GM21360 (cell line): ENCODE data around the gene PARD3.
"Not testable (repeated sequence)": the region's sequence is repeated elsewhere in the genome, so short reads cannot be mapped to it uniquely, and the experiment has no call there.

Source experiments
- ATAC-seq: cut with Tn5 transposase; IDR thresholded peaks from one replicate; pipeline ENCODE4 v1.9.1; 2021; ENCODE audit warnings: mild to moderate bottlenecking, moderate library complexity; ENCODE audit not compliant: unreplicated experiment

PARD3 gene

DNA sequence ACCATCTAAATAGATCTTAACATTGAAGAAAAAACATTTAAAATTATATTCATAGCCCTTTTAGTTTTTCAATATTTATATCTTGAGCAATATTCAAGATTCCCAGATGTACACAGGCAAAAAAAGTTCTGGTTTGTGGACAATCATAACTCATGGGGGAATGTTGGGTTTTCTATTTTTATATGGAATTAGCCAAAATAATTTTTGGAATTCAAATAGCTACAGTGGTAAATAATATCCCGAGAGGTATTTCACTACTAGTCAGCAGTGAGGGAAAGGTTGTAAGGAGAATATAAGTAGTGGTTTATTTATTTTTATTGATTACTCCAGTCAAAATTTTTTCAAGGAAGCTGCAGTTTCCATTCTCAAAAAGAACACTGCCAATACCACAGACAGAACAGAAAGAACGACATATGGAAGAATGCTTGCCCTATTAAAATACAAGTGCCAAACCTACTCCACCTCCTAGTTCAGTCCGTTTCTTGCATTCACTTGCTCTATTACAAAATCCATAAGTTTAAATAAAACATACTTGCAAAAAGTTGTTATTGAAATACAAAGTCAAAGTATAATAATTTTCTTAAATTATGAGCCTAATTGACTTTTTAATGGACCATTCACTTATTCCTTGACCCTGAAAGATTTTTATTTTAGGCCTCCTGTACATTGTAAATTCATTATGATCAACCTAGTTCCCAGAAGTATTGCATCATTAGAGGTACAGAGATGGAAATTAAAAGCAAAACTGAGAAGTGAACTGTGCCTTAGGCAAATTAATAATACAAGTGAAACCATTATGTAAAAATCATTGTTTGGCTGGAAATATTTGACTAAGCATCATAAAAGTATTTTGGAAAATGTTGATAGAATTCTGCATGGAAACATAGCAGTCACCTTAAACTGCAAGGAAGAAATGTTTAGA, 533.2 kb downstream of the PARD3 start:
- no peak for ATAC-seq

DNA sequence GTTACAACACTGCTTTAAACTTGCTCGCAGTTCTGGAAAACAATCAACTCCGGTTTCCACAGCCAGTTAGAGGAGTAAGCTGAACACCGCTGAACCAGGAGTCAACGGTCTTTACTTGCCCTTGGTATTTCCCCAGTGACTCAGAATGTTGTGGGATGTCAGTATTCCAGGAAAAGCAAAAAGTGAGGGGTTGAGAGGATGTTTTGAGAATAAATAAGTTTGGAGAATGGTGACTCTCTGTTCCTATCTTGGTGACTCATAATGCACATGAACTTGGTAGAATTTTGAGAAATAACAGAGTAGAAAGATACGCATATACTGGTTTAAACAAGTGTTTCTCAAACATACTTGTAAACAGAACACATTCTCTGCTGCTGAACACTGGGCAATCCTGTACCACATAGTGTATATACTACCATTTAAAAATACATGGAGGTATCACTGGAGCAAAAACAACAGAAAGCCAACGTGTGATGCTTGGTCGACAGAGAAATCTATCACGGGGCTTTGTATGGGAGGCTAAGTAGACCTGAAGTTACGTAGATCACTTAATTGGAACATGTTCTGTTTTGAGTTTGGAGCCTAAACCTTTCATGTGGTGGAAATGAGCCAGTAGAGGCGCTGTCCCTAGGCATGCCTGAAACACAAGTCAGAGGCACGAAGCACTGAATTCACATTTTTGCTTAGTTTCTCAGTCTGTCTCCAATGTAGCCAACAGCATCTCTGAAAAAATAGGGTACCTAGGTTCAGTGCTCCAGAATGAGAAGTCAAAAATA, 534.3 kb downstream of the PARD3 start:
- no peak for ATAC-seq

DNA sequence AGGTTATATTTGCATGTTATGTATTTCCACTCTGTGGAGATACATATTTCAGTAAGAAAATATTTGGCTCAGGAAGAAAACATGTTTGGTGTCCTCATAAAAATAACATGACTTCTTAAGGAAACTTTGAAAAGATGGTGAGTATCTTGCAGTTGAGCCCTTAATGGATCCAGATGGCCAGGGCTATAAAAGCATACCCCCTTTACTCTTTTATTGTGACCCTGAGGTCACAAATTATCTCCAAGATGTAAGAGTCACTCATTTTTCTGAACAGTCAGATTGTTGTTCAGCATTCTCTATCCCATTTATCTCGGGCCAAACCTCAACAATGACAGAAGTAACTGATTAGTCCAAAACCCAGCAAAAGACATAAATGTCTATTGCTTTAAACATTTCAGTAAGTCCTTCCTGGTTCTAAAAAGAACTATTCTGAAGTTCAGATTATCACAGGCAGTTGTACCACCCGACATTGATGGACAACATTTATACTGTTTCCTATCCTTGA, 539.4 kb downstream of the PARD3 start:
- ATAC-seq, result no peak

DNA sequence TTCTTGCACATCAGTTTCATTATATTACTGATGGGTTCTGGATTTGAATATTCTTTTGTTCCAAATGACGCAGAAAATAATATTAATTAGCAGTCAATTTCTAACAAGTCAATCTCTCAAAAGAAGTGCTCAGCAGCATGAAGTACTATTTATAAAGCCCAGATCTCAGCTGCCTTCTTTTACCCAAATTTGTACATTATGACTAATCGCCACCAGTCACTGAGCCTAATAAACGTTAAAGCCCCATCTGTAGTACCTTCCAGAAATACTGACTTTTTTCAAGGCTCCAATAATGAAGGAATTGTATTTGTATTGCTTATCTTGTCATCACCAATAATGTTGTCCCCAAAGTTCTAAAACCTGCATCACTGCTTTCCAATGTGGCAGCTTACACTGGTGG, 540.2 kb downstream of the PARD3 start:
- no peak for ATAC-seq

DNA sequence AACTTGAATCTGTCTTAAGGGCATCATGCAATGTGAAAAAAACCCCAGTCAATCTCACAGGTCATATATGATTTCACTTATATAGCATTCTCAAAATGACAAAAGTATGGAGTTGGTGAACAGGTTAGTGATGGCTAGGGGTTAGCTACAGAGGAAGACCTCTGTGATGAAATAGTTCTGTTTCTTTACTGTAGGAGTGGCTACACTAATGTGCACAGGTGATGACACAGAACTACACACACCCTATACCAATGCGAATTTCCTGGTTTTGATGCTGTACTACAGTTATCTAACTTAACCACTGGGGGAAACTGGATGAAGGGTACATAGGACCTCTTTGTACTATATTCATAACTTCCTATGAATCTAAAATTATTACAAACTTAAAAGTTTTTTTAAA, 541.8 kb downstream of the PARD3 start:
- ATAC-seq, result no peak

DNA sequence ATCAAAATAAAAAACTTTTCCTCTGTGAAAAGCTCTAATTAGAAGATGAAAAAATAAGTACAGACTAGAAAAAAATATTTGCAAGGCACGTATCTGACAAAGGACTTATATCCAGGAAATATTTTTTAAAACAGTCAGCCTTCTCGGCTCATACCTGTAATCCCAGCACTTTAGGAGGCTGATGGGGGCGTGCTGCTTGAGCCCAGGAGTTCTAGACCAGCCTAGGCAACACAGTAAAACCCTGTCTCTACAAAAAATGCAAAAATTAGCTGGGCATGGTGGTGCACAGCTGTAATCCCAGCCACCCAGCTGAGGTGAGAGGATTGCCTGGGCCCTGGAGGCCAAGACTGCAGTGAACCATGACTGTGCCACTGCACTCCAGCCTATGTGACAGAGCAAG, 542.8 kb downstream of the PARD3 start:
- ATAC-seq, result no peak

DNA sequence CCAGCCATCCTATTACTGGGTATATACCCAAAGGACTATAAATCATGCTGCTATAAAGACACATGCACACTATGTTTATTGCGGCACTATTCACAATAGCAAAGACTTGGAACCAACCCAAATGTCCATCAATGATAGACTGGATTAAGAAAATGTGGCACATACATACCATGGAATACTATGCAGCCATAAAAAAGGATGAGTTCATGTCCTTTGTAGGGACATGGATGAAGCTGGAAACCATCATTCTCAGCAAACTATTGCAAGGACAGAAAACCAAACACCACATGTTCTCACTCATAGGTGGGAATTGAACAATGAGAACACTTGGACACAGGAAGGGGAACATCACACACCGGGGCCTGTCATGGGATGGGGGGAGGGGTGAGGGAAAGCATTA, 546.7 kb downstream of the PARD3 start:
- not testable (repeated sequence) for ATAC-seq

DNA sequence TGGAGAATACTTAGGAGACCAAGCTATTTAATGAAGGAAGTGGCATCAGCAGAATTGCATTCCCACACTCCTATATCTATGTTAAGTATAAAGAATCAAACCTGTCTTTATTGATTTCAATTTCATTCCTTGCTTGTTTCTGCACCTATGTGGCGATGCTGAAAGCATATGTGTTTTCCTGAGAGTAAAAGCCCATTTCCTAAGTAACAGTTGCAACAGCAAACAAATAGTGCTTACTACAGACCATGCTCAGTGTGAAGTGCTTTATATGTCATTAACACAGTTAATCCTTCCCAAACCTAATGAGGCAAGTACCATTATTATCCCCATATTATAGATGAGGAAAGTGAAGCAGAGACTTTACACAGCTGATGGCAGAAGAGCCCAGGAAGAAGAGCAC, 552.1 kb downstream of the PARD3 start:
- no peak for ATAC-seq

DNA sequence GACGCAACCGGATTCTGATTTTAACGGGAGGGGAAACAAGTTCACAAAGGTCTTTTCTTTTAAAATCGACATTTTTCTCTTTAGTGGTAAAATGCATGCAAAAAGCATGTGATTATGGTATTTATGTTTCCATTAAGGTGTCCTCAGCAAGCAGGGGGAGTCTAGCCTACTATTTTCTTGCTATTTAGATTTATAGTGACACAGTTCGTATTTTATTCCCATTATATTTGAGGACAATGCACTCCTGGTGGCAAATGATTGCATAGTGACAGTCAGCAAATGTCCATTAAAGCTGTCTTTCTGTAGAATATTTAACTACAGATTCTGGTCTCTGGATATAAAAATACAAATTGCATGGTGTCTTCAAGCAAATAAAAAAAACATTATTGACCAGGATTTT, 554.2 kb downstream of the PARD3 start:
- ATAC-seq, result no peak

DNA sequence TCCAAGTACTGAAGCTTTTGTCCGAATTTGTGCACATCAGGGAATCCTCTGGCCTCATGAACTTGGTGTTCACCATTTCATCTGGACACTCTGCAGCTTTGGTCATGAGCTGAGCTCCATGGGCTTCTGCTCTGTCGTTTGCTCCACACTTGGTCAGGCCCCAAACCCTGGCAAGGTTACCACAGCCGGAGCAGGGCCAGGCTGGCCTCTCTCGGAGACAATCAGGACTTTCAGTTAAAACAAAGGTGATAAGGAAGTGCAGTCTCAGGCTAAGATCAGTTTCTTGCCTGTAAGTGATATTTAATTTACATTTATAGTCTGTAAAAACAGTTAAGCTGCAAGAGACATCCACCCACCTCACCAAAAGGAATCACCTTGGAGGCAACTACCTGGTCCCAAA, 558.9 kb downstream of the PARD3 start:
- ATAC-seq, result no peak

DNA sequence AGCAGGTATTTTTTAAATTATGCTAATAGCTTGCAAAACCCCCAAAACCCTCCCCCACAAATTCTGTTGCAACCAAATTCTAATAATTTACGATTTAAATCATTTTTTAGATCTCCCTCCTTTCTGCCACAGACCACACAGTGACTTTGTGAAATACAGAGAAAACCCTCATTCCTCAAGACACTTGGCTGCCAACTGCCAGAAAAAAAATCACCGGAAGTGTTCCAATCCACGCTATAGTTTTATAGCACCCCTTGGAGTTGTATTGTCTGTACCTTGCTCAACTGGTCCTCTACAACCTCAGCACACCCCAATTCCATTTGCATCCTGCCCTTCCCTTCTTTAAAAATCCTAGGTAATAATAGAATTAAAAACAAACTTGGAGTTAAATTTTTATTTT, 560.1 kb downstream of the PARD3 start:
- no peak for ATAC-seq

DNA sequence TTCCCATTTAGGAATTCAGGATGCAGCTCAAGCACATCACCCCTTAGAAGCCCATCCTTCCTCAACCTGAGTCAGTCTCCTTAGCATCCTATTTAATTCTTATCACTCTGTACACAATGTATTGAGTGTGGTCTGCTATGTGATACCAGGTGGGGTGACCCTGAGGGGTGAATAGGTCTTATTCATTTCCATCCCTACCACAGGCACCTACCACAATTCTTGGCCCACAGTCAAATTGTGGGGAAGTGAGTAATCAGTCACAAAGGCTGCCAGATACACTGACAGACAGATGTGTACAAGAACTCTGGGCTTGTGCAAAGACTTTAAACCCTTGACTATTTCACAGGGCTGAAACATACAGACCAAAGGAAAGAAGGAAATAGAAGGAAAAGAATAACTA, 560.5 kb downstream of the PARD3 start:
- no peak for ATAC-seq

DNA sequence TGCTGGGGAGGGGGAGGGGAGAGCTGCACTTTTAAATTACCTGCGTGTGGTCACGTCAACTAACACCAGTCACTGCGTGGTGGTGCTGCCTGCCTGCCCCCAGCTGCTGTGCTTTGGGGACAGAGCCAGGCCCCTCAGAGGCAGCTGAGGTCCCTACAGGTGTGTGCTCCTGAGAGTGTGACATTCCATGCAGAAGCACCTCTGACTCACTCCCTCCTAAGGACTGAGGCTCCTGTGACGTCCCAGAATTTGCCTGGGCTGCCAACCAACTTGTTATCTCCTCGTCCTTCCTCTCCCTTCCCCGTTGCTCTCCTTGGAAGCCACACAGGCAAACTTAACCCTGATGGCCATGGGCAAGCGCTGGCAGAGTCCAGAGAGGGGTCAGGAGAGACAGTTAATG, 563.0 kb downstream of the PARD3 start:
- ATAC-seq, result no peak

DNA sequence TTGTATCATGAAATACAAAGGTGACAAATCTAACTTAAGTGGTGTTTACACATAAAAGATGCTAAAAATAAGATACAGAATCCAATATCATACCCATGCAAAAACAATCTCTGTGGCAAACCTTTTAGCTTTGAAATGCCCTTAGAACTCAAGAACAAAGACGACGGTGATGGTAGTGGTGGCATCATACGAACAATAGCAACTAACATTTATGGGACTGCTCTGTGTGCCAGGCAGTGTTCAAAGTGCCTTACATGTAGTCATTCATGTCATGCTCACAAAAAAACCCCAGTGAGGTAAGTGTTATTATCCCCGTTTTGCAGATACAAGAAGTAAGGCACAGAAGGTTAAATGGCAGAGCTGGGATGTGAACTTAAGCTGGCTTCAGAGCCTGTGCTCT, 563.9 kb downstream of the PARD3 start:
- ATAC-seq, result no peak

DNA sequence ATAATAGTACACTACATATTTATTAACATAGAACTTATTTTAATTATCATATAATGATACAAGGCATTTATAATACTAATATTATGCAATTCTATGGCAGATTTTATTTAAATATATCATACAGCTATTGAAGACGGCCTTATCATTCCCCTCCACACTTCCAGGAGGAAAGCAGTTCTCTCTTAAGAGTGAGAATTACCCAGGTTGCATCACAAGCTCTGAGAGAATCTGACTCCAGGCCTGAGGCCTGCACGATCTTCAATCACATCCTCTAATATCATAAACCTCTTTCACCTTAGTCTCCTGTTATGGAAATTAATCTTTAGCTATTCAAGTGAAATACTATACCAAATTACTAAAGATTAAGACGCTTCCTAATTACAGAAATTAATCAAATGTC, 564.4 kb downstream of the PARD3 start:
- ATAC-seq, result no peak

DNA sequence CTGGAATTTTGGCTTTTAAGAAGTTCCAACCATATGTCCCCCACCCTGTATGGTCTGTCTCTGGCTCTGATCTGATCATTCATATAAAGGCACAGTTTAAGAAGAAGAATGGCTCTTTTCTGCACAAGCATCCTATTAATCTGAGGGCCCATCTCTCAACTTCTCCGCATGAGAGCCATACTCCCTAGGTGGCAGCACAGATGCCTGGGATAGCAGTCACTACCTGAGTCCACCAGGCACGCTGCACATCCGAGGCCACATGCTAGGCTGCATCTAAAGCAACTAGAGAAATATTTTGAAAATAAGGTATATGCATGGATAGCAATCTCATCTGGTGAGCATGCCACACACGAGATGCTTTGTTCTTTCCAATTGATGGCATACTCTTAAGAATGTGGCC, 565.5 kb downstream of the PARD3 start:
- ATAC-seq, result no peak

DNA sequence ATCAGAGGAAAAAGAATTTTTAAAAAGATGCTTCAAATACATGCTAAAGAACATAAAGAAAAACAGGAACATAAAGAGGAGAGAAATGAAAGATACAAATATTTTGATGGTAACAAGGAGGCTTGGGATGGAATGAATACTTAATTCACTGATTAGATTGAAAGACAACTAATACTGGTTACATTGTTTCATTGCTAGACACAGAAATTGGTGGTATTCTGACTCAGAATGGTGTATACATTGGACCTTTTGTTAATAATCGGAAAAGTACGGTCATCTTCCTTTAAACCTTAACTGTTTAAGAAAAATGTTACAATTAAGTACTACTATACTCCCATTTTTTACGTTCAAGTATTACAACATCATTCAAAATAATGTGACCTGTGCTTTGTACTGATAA, 567.5 kb downstream of the PARD3 start:
- ATAC-seq, result no peak

DNA sequence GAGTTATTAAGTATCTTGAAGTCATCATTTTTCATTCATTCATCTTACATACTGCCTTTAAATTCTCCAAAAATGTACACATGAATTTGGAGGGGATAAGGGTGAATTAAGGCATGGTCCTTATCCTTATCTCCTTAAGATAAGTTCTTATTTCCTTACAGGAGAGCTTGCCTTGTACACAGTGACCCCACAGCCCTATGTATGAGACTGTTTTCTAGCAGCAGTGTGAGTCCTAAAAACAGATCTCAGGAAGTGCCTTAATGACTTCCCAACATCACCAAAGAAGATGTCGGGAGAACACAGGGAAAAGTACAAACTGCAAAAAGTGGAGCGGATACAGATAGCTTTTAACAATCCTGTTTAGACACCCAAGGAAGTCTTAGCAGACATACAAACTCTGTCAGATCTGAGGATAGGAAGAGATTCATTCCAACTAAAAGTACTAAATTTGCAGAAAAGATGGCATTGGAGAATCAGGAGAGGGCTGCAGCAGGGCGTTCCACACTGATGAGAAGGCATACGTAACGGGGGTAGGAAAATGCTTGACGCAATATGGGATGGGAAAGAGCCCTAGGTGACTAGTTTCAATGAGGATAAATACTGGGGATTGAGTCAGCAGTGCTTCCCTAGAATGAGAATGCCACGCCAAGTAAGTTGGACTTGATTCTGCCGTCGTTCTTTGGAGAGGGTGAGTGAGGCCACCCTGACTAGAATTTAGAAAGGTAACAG, 570.2 kb downstream of the PARD3 start:
- ATAC-seq, result no peak

DNA sequence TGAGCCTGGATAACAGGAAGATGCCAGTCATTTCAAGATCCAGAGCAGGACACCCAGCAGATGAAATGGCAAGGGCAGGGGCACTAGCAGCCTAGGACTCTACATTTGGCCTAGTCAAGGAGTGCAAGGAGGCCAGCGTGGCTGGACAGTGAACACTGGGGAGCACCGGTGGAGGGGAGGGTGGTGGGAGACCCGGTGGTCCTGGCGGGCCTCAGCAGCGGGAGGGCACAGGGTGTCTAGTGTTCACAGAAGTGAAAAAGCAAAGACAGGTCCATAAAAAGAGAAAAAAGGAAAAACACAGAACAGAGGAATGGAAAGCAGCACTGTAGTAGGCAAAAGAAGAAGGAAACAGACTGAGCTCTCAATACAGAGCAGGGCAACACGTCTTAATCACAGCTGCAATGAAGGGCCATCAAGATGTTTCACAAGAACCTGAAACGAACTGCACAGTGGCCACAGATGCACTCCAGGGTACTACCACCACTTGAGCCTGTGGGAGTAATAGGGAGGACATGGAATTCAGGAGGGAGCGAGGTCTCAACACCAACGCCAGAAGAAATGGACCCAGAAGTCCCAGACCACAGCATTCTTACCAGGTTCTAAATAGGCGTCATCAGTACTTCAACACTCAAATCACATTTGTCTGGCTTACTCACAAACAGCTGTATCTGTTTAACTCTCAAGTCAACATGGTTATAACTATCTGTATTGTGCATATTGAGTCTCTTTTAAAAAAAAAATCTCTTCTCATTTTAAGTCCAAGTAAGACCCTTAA, 573.7 kb downstream of the PARD3 start:
- ATAC-seq, result no peak

DNA sequence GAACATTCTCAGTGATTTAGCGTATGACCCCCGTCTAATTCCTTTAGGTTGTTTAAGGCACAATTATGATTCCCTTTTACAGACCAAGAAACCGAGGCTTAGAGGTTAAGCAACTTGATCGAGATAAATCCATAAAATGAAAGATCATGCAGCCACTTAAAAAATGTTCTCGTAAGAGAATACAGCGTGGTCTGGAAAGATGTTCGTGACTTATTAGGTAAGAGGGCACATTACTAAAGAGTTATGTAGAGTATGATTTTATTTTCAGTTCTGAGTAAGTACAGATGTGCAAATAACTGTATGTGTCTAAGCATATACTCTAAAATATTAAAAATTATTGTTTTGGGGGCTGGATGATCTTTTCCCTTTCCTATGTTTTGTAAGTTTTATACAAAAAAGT, 575.1 kb downstream of the PARD3 start:
- ATAC-seq, result no peak
